Right atrium auricular region (tissue), 2 donors: ENCODE results near the gene SON. TPM values are rescaled to one million over a fixed set of nuclear protein-coding genes. Genes with fewer than 3 reads are reported as not detected.

Experiments
- DNase-seq: peaks from one replicate; pipeline ENCODE4 v3.0.0-alpha.2; 2019; ENCODE audit warnings: low spot score
- H3K27ac ChIP-seq, 2 donors: fragments of 200-600 bp; sonication (generic); 1 replicate in 1 of 2; 2 replicates in 1 of 2; pipeline ENCODE4 v1.5.1; 2016 to 2019
- H3K27me3 ChIP-seq, 2 donors: fragments of 200-600 bp; sonication (generic); one replicate each; pipeline versions ENCODE4 v1.5.1 to v1.6.0; 2017 to 2019
- H3K36me3 ChIP-seq: fragments of 200-600 bp; sonication (generic); one replicate; pipeline ENCODE4 v1.5.1; 2016
- H3K4me1 ChIP-seq, 2 donors: fragments of 200-600 bp; sonication (generic); one replicate each; pipeline versions ENCODE4 v1.5.1 to v1.6.0; 2017 to 2019
- H3K4me3 ChIP-seq, 2 donors: fragments of 200-600 bp; sonication (generic); 1 replicate in 1 of 2; 2 replicates in 1 of 2; pipeline ENCODE4 v1.5.1; 2017 to 2019; ENCODE audit warnings: mild to moderate bottlenecking in 1 of 2, moderate library complexity in 1 of 2
- H3K9me3 ChIP-seq, 2 donors: fragments of 200-600 bp; sonication (generic); one replicate each; pipeline ENCODE4 v1.5.1; 2019
- CTCF ChIP-seq, 2 donors: fragments of 200-600 bp; sonication (generic); IDR thresholded peaks; one replicate each; pipeline ENCODE4 v1.5.1; 2019; ENCODE audit warnings: antibody characterized with exemption in 2 of 2
- total RNA-seq, 2 donors: library from RNA; depleted of rRNA; stranded (reverse); fragments of >200 nt; gene quantifications; one replicate each; pipeline ENCODE4 v1.1.0, GENCODE V29; 2016

The SON gene
- total RNA-seq, 2 donors from 2014 or later = 105 to 189 TPM

- Histone ChIP-seq H3K27me3 (no peaks in the 10 kb centered on the region), H3K9me3 (no peaks in the 10 kb centered on the region), H3K27ac (no peak overlapping the region), H3K36me3 (no peaks in the 10 kb centered on the region), H3K4me3 (no peak overlapping the region), H3K4me1 (peaks cover 0 to 9% of the 10 kb centered on the region in 2 donors)
- no peak for DNase-seq
- TF ChIP-seq CTCF (IDR thresholded peaks at IDR 0.05) = no peak
Observed at GRCh38 chr21:33584455-33584854, 41.6 kb downstream of the SON start.

GRCh38 chr21:33586927-33587326, 44.1 kb downstream of the SON start:
- TF ChIP-seq CTCF (IDR thresholded peaks at IDR 0.05) = no peak
- no peaks in the 10 kb centered on the region for H3K36me3 ChIP-seq
- no peak overlapping the region for H3K27ac ChIP-seq
- no peaks in the 10 kb centered on the region for H3K27me3 ChIP-seq
- no peak for DNase-seq
- H3K9me3 ChIP-seq = no peaks in the 10 kb centered on the region
- peaks cover 0 to 9% of the 10 kb centered on the region in 2 donors for H3K4me1 ChIP-seq
- no peak overlapping the region for H3K4me3 ChIP-seq

GRCh38 chr21:33587792-33588484, 45.1 kb downstream of the SON start:
- peaks cover 0 to 9% of the 10 kb centered on the region in 2 donors for H3K4me1 ChIP-seq
- no peaks in the 10 kb centered on the region for H3K9me3 ChIP-seq
- TF ChIP-seq CTCF (IDR thresholded peaks at IDR 0.05) = no peak
- H3K36me3 ChIP-seq = no peaks in the 10 kb centered on the region
- no peak for DNase-seq
- no peaks in the 10 kb centered on the region for H3K27me3 ChIP-seq
- H3K4me3 ChIP-seq = peak overlapping the region; percentile 70 to 89
- peak overlapping the region; percentile 88 for H3K27ac ChIP-seq

- peak; percentile 83 for DNase-seq
- Histone ChIP-seq H3K27me3 (no peaks in the 10 kb centered on the region), H3K4me3 (peak within 1 kb of the TSS; percentile 70 to 89), H3K36me3 (no peaks in the 10 kb centered on the region), H3K9me3 (no peaks in the 10 kb centered on the region), H3K4me1 (peaks cover 0 to 9% of the 10 kb centered on the region in 2 donors), H3K27ac (peak within 1 kb of the TSS; percentile 88)
- peak in 1 of 2 donors; percentile 26 for TF ChIP-seq CTCF (IDR thresholded peaks at IDR 0.05)
Observed at GRCh38 chr21:33588485-33589335, 45.9 kb downstream of the SON start, which contains the start of gene DONSON. Gene DONSON (minus strand): TSS chr21:33588684. CDS start chr21:33588641, 43 bp downstream.

GRCh38 chr21:33598051-33598450, 55.2 kb downstream of the SON start:
- no peaks in the 10 kb centered on the region for H3K4me1 ChIP-seq
- TF ChIP-seq CTCF (IDR thresholded peaks at IDR 0.05) = no peak

More at GRCh38 chr21:33598051-33598450, 55.2 kb downstream of the SON start:
- Histone ChIP-seq H3K27me3 (no peaks in the 10 kb centered on the region), H3K36me3 (peaks cover 56% of the 10 kb centered on the region), H3K27ac (no peak overlapping the region), H3K4me3 (no peak overlapping the region), H3K9me3 (no peaks in the 10 kb centered on the region)
- DNase-seq = no peak
